ENCODE data around the gene CCNE1. TPM values are rescaled to one million over a fixed set of nuclear protein-coding genes. Genes with fewer than 3 reads are reported as not detected.

Gene CCNE1
- total RNA-seq, 1 experiment from 2014 or later = 26.4 TPM

- intact Hi-C loops (cut with micrococcal nuclease; ENCODE audit: unreplicated experiment) = loop anchor here (5.0 kb wide), 1 partner anchor 100 kb away; no protein-coding TSS in a partner anchor
- in situ Hi-C loops (cut with HindIII; ENCODE audit: low pct_unique_long_range_greater_than_20kb, low sequenced_read_pairs) = no loop called here
These were observed 39.9 kb upstream of the CCNE1 start for GRCh38 chr19:29771708-29772414.

GRCh38 chr19:29772696-29773095, 39.1 kb upstream of the CCNE1 start:
- ChIA-PET POLR2A (no interaction called here), CTCF (interaction anchor here (0.6 kb wide), 1 partner anchor 713 kb away, joined by 5 read pairs; no protein-coding TSS in a partner anchor)
- Histone ChIP-seq H3K36me3 (ENCODE audit: control insufficient read depth, insufficient read depth, low read length) (no peaks in the 10 kb centered on the region), H3K4me3 (ENCODE audit: low read depth in 2 of 2, low read length in 2 of 2) (no peak overlapping the region), H3K9me3 (ENCODE audit: control insufficient read depth, insufficient read depth, low read depth, low read length) (no peaks in the 10 kb centered on the region), H3K27ac (ENCODE audit: low read length) (no peak overlapping the region), H3K4me1 (ENCODE audit: control insufficient read depth, insufficient read depth, low read length) (peaks cover 8% of the 10 kb centered on the region; the same call in 1 of the 2 replicates), H3K27me3 (ENCODE audit: control insufficient read depth, insufficient read depth, low read length) (no peaks in the 10 kb centered on the region)
- in situ Hi-C loops (cut with HindIII; ENCODE audit: low pct_unique_long_range_greater_than_20kb, low sequenced_read_pairs) = no loop called here
- no peak for TF ChIP-seq POLR2AphosphoS5 (IDR thresholded peaks at IDR 0.05; ENCODE audit: low read depth, low read length)
- no peak for TF ChIP-seq SIN3A (IDR thresholded peaks at IDR 0.05; ENCODE audit: borderline replicate concordance, insufficient read depth, low read depth, low read length)
- no peak for TF ChIP-seq TCF7L2 (IDR thresholded peaks at IDR 0.05; ENCODE audit: low read depth, low read length)
- TF ChIP-seq REST (IDR thresholded peaks at IDR 0.05; ENCODE audit: insufficient read depth in 1 of 2, low read depth in 2 of 2, low read length in 1 of 2) = no peak
- TF ChIP-seq CTCF (IDR thresholded peaks at IDR 0.05) = no peak
- no peak for DNase-seq (ENCODE audit: low read depth, low spot score)
- no TSS peak for BruUV-seq (replicated peaks)
- intact Hi-C loops (cut with micrococcal nuclease; ENCODE audit: unreplicated experiment) = loop anchor here (5.0 kb wide), 1 partner anchor 100 kb away; no protein-coding TSS in a partner anchor
- no peak for ATAC-seq

More at GRCh38 chr19:29771708-29772414, 39.9 kb upstream of the CCNE1 start:
- Histone ChIP-seq H3K9me3 (ENCODE audit: control insufficient read depth, insufficient read depth, low read depth, low read length) (no peaks in the 10 kb centered on the region), H3K4me3 (ENCODE audit: low read depth in 2 of 2, low read length in 2 of 2) (no peak overlapping the region), H3K27ac (ENCODE audit: low read length) (no peak overlapping the region), H3K36me3 (ENCODE audit: control insufficient read depth, insufficient read depth, low read length) (no peaks in the 10 kb centered on the region), H3K4me1 (ENCODE audit: control insufficient read depth, insufficient read depth, low read length) (peaks cover 8% of the 10 kb centered on the region; the same call in 1 of the 2 replicates), H3K27me3 (ENCODE audit: control insufficient read depth, insufficient read depth, low read length) (no peaks in the 10 kb centered on the region)
- TF ChIP-seq CTCF (IDR thresholded peaks at IDR 0.05) = peak; percentile 97
- TF ChIP-seq SIN3A (IDR thresholded peaks at IDR 0.05; ENCODE audit: borderline replicate concordance, insufficient read depth, low read depth, low read length) = no peak
- TF ChIP-seq POLR2AphosphoS5 (IDR thresholded peaks at IDR 0.05; ENCODE audit: low read depth, low read length) = no peak
- peak; percentile 32; the same call in 1 of the 2 replicates for TF ChIP-seq TCF7L2 (IDR thresholded peaks at IDR 0.05; ENCODE audit: low read depth, low read length)
- ATAC-seq = peak; percentile 91
- ChIA-PET POLR2A (no interaction called here), CTCF (interaction anchor here (0.6 to 1.0 kb wide), 3 partner anchors 20 to 104 kb away, joined by 3 to 5 read pairs (median 3); no protein-coding TSS in a partner anchor)
- BruUV-seq (replicated peaks) = no TSS peak
- peak; percentile 28 for DNase-seq (ENCODE audit: low read depth, low spot score)
